ENCODE data around the gene CD48. TPM values are rescaled to one million over a fixed set of nuclear protein-coding genes. Genes with fewer than 3 reads are reported as not detected.
A peak's percentile ranks its signal among the peaks of the same experiment; 100 is the strongest.

CD48 gene
- total RNA-seq, 4 donors from 2014 or later = 1.1 to 14.6 (median 2.6) TPM

GRCh38 chr1:160682983-160683865 is 28.4 kb downstream of the CD48 start:
- H3K9me3 ChIP-seq = no peaks in the 10 kb centered on the region
- intact Hi-C loops (cut with DNase I) = no loop called here
- H3K36me3 ChIP-seq = no peaks in the 10 kb centered on the region
- TF ChIP-seq POLR2A (IDR thresholded peaks at IDR 0.05; ENCODE audit: low read depth) (no peak), POLR2AphosphoS5 (IDR thresholded peaks at IDR 0.05) (no peak)
- TF ChIP-seq, protein P1, sequence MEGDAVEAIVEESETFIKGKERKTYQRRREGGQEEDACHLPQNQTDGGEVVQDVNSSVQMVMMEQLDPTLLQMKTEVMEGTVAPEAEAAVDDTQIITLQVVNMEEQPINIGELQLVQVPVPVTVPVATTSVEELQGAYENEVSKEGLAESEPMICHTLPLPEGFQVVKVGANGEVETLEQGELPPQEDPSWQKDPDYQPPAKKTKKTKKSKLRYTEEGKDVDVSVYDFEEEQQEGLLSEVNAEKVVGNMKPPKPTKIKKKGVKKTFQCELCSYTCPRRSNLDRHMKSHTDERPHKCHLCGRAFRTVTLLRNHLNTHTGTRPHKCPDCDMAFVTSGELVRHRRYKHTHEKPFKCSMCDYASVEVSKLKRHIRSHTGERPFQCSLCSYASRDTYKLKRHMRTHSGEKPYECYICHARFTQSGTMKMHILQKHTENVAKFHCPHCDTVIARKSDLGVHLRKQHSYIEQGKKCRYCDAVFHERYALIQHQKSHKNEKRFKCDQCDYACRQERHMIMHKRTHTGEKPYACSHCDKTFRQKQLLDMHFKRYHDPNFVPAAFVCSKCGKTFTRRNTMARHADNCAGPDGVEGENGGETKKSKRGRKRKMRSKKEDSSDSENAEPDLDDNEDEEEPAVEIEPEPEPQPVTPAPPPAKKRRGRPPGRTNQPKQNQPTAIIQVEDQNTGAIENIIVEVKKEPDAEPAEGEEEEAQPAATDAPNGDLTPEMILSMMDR (IDR thresholded peaks at IDR 0.05) = no peak
- no peak for DNase-seq (ENCODE audit: extremely low spot score)
- peaks cover 0 to 34% (median 0%) of the 10 kb centered on the region in 4 donors for H3K27me3 ChIP-seq
- H3K4me3 ChIP-seq = no peak overlapping the region
- H3K4me1 ChIP-seq = no peaks in the 10 kb centered on the region
- H3K27ac ChIP-seq (replicated peaks in 1 of 4) = no peak overlapping the region
- 61% methylated on average over 4 of the region's 4 CpGs for WGBS

GRCh38 chr1:160681891-160682140 is 29.8 kb downstream of the CD48 start:
- Histone ChIP-seq H3K27ac (replicated peaks in 1 of 4) (no peak overlapping the region), H3K4me1 (no peaks in the 10 kb centered on the region), H3K27me3 (peaks cover 0 to 37% (median 0%) of the 10 kb centered on the region in 4 donors), H3K4me3 (no peak overlapping the region), H3K9me3 (no peaks in the 10 kb centered on the region), H3K36me3 (no peaks in the 10 kb centered on the region)
- 100% methylated on average over 3 of the region's 3 CpGs for WGBS
- DNase-seq (ENCODE audit: extremely low spot score) = no peak
- intact Hi-C loops (cut with DNase I) = no loop called here
- TF ChIP-seq POLR2AphosphoS5 (IDR thresholded peaks at IDR 0.05) (no peak), POLR2A (IDR thresholded peaks at IDR 0.05; ENCODE audit: low read depth) (no peak), EP300 (IDR thresholded peaks at IDR 0.05) (no peak)
- TF ChIP-seq, protein P1 (IDR thresholded peaks at IDR 0.05) = no peak

- WGBS = 73% methylated on average over 7 of the region's 10 CpGs
- H3K27me3 ChIP-seq = peaks cover 0 to 37% (median 0%) of the 10 kb centered on the region in 4 donors
- DNase-seq (ENCODE audit: extremely low spot score) = no peak
Measured at GRCh38 chr1:160681066-160681890, 30.3 kb downstream of the CD48 start.

GRCh38 chr1:160680399-160680798 is 31.2 kb downstream of the CD48 start:
- no peaks in the 10 kb centered on the region for H3K4me1 ChIP-seq
- H3K9me3 ChIP-seq = no peaks in the 10 kb centered on the region
- intact Hi-C loops (cut with DNase I) = no loop called here
- H3K27me3 ChIP-seq = peaks cover 0 to 37% (median 0%) of the 10 kb centered on the region in 4 donors
- WGBS = 91% methylated on average over 7 of the region's 8 CpGs
- no peaks in the 10 kb centered on the region for H3K36me3 ChIP-seq
- no peak overlapping the region for H3K4me3 ChIP-seq
- TF ChIP-seq POLR2A (IDR thresholded peaks at IDR 0.05; ENCODE audit: low read depth) (no peak), POLR2AphosphoS5 (IDR thresholded peaks at IDR 0.05) (no peak), EP300 (IDR thresholded peaks at IDR 0.05) (no peak)
- TF ChIP-seq, protein P1 (IDR thresholded peaks at IDR 0.05) = no peak
- DNase-seq (ENCODE audit: extremely low spot score) = no peak
- H3K27ac ChIP-seq (replicated peaks in 1 of 4) = no peak overlapping the region

More at GRCh38 chr1:160681066-160681890, 30.3 kb downstream of the CD48 start:
- Histone ChIP-seq H3K9me3 (no peaks in the 10 kb centered on the region), H3K36me3 (no peaks in the 10 kb centered on the region), H3K27ac (replicated peaks in 1 of 4) (no peak overlapping the region), H3K4me1 (no peaks in the 10 kb centered on the region), H3K4me3 (no peak overlapping the region)
- TF ChIP-seq, protein P1 (IDR thresholded peaks at IDR 0.05) = peak; percentile 19 to 38 (median 30)
- TF ChIP-seq EP300 (IDR thresholded peaks at IDR 0.05) (no peak), POLR2AphosphoS5 (IDR thresholded peaks at IDR 0.05) (no peak), POLR2A (IDR thresholded peaks at IDR 0.05; ENCODE audit: low read depth) (no peak)
- intact Hi-C loops (cut with DNase I) = no loop called here
